HG02642 (cell line): ENCODE results near the gene GMDS.

Source experiments
- ATAC-seq: cut with Tn5 transposase; IDR thresholded peaks from one replicate; pipeline ENCODE4 v1.9.1; 2021; ENCODE audit warnings: mild to moderate bottlenecking; ENCODE audit not compliant: unreplicated experiment, poor library complexity

GMDS gene

DNA sequence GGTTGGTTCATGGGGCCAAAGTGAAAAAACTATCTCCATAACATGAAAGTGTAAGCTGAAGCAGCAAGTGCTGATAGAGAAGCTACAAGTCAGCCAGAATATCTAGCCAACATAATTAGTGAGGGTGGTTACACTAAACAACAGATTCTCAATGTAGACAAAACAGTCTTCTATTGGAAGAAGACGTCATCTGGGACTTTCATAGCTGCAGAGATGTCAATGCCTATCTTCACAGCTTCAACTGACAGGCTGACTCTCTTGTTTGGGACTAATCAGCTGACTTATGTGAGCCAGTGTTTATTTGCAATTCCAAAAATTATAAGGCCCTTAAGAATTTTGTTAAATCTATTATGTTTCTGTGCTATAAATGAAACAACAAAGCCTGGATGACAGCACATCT is 63.2 kb downstream of the GMDS start:
- ATAC-seq = no peak

DNA sequence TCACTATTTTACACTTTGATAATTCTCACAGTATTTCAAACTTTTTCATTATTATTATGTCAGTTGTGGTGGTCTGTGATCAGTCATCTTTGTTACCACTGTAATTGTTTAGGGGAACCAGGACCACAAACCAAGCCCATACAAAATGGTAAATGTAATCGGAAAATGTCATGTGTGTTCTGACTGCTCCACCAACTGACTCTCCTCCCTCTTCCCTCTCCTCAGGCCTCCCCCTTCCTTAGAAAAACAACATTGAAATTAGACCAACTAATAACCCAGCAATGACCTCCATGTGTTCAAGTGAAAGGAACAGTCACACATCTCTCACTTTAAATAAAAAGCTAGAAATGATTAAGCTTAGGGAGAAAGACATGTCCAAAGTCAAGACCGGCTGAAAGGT is 63.8 kb downstream of the GMDS start:
- no peak for ATAC-seq

DNA sequence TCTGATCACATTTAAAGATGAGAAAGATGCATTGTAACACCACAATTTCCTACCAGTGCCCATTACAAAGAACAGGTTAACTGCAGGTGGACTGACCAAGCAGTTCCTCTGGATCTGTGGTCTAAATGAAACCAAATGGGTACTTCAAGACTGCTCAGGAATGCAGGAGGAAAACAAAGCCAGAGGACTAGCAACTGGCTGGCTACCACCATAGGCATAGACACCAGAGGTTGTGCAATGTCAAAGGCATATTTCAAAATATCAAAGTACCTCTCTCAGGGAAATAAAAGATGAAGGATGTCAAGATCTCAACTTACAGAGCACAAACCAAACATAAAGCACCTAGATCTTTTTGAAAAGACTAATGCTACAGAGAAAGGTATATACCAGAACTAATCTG is 65.5 kb downstream of the GMDS start:
- ATAC-seq = no peak

DNA sequence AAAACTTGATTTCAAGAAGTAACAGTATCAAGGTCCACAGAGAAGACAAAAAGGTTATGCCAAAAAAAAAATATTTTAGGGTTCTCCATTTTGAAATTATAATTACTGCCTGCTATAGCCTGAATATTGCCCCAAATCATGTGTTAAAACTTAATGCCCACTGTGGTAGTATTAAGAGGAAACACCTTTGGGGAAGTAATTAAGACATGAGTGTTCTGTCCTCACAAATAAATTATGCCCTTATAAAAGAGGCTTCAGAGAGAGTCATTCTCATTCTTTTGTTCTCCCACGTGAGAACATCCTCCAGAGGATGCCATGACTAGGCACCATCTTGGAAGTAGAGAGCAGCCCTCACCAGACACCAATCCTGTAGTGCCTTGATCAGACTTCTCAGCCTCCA is 66.2 kb downstream of the GMDS start:
- no peak for ATAC-seq

DNA sequence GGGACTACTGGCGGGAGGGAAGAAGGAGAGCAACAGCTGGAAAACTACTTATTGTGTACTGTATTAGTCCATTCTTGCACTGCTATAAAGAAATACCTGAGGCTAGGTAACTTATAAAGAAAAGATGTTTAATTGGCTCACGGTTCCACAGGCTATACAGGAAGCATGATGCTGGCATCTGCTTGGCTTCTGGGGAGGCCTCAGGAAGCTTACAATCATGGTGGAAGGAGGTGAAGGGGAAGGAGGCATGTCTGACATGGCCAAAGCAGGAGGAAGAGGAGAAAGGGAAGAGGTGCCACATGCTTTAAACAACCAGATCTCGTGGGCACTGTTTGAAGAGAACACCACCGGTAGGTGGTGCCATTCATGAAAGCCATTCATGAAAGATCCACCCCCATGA is 67.3 kb downstream of the GMDS start:
- ATAC-seq = no peak

DNA sequence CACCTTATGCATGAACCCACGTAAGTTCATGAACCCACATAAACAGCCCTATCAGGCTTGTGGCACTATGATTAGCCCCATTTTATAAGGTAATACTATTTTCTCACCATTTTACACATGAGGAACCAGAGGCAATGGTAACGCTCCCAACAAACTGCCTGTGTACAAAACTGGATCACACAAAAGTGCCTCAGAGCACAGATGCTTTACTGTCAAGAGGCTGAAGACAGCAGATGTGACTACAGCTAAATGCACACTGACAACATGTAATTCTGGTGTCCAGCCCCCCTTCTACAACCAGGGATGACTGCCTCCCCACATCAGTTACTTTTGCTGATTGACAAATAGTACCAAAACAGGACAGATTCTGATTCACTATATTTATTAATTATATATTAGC is 69.6 kb downstream of the GMDS start:
- no peak for ATAC-seq

DNA sequence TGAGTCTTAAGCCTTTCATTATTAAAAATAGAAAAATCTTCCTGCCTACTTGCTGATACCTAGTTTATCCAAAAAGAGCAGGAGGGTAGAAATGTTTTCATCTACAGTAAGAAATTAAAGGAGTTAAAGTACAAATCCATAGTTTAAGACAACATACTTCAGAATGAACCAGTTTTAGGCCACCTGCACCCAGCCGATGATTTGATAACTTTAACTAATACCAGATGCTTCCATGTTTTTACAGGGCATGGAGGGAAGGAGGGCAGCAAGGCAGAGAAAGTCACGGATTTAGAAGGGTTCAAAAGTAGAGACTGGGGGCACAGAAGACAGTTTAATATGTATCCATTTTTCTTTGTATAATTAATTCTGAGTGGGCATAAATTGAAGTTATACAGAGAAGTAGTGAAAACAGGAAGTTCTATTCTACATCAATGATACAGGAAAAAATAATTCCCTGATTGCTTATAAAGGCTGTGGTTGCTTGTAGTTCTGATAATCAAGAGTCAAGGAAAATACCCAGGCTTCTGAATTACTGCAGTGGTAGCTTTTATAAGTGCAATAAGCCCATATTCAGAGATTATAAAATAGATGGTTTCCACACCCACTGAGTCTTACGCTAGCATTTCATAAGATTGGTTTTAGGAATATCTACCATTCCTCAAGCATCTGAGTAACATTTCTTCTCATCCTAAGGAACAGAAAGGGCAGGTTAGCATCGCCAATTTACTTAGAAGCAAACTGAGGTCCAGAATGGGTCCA is 72.0 kb downstream of the GMDS start:
- no peak for ATAC-seq

DNA sequence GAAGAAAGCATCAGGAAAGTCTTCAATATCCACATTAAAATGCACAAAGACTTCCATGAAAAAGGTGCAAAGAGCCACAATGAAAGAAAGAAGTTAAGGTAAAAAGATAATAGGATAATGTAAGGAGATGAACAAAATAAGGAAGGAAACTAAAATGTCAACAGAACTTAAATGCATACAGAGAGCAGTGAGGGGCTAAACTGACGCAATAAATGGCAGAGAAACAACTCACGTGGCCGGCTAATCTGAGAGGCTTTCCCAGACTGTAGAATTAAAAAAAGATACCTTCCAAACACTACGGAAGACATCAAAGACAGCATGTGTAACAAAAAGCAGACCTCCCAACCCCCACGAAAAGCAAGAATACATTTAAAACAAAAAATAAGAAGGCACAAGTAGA is 73.7 kb downstream of the GMDS start:
- no peak for ATAC-seq

DNA sequence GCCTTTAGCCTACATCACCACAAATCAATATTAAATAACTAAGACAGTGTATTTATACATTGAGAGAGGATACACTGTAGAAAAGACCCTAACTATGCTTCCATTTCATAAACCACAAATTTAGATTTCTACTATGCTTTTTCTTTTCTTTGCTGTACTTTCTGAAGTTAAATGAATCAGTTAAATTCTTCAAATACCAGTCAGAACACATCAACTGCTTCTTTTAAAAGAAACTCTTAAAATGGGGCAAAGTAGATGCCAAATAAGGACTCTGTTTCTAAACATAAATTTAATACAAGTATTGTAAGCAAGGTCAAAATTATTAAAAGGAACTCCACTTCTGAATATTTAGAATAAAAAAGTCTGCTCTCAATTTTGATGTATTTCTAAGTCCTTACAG is 76.9 kb downstream of the GMDS start:
- ATAC-seq = no peak

DNA sequence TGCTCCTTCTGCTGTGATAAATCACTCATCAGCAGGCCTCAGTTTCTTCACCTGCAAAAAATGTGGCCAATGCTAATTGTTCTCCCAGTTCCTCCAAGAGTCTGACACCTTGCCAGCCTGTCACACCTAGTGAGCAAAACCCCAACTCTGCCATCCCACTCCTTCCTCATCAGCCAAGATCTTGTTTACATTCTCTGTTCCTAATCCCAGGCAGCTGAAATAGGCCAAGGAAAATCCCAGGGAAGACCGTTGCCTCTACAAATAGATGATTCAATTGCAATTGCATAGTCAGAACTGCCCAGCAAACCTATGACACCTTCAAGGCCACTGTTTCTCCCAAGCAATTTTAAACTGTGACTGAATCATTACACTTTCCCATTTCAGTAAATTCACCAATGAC is 78.7 kb downstream of the GMDS start:
- ATAC-seq = no peak

DNA sequence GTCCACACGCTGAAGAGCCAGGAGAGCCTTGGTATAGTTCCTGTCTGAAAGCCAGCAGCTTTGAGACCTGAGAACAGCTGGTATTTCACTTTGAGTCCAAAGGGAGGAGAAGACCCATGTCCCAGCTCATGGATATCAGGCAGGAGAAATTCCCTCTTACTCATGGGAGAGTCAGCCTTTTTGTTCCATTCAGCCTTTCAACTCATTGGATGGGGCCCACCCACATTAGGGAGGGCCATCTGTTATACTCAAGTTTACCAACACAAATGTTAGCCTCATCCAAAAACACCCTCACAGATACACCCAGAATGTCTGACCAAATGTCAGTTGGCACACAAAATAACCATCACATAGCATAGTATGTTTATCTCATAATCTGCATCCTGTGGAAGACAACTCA is 80.1 kb downstream of the GMDS start:
- no peak for ATAC-seq

DNA sequence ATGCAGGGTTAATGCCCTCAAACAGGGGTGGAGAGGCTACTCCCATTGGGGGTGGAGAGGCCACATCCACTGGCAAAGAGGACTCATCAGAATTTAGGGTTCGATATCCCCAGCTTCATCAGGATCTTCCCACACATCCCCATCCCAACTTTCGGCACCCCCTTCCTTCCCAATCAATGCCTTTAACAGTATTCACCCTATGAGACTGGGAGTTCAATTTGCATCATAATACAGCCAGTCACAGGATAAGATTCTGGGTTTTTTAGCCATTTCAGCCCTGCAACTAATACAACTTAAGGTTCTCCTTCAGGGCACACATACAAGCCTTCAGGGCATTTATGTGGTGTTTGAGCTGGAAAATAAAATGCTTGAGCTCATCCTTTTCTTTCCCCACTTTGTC is 80.9 kb downstream of the GMDS start:
- ATAC-seq = no peak

DNA sequence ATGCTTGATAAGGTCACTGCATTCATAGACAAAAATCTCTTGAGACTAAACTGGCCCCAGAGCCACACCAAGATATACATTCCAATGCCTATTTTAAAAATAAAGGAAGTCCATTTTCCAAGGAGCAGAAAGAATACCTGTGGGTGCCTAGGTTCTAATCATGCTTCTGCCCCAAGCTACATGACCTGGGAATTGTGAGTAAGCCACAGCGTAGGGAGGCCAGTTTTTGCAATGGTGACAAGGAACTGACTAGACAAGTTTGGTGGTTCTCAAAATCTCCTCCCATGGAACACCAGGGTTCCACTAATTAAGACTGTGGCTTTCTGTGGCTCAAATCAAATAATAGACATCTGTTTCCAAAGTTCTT is 83.3 kb downstream of the GMDS start:
- ATAC-seq = no peak

DNA sequence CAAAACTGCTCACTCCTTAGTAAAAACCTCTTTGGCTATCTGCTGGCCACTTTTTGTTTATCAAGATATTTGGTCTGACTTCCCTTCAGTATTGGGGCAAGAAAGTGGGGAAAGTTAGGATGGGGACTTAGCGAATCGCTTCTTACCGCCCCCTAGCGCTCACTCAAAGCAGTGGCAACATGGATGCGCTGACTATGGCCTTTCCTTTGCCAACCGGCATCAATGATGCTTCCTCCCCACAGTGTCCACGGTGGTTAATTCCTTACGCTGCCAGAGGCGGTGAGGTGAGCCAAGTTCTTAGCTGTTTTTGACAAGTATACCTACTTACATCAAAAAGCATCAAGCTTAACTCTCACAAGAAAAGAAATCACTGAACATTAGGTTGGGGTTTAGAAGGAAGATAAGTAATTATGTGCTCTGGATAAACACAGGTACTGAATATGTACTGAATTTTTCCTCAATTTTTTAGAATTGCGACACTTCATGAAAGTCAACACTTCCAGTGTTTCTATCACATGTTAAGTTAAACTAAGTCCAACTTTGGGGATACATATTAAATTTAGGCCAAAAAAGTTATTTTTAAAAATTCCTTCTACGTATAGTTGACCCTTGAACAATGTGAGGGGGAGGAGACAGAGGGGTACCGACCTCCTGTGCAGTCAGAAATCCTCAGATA is 86.7 kb downstream of the GMDS start:
- ATAC-seq = no peak

DNA sequence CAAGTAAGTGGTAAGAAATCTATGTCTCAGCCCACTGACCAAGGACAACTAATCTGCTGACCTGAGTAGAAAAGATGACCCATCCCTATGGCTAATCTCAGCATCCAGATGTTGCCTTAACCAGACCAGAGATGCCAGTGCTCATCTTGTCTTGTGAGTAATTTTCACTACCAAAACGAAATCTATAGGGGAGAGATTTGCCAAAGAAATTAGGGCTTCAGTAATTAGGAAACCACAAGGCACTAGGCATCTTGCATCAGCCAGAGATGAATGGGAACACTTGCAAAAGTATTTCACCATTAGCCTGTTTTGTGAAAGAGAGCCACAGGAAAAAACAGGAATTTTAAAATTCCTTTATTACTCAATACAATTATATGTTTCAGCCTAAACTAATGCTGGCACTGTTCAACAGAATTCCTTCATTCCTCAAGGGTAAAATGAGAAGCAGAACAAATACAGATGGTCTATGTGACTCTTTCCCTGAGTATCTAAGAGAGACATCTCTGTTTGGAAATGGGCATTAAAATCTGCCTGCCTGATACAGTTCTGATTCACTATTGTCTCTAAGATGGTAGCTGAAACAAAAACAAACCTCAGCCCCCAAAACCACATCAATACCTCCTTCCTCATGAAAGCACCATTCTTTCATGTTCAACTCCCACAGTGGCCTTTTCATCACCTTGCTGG is 87.8 kb downstream of the GMDS start:
- ATAC-seq = no peak

DNA sequence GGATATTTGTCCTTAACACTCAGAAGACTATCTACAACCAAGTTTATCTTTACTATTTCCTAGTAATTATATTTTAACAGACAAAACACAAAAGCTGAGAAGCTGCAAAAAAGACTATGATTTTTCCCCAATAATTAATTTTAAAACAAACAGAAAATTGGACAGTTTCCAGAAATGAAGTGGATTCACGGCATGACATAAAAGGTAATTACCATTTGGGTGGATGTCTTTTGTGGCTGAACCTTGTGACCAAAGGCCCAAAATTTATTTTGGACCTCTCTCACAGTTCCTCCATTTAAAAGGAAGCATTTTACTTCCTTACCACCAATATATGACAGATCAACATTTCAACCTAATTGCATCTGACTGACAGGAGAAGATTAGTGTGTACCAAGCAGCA is 90.2 kb downstream of the GMDS start:
- ATAC-seq = no peak

DNA sequence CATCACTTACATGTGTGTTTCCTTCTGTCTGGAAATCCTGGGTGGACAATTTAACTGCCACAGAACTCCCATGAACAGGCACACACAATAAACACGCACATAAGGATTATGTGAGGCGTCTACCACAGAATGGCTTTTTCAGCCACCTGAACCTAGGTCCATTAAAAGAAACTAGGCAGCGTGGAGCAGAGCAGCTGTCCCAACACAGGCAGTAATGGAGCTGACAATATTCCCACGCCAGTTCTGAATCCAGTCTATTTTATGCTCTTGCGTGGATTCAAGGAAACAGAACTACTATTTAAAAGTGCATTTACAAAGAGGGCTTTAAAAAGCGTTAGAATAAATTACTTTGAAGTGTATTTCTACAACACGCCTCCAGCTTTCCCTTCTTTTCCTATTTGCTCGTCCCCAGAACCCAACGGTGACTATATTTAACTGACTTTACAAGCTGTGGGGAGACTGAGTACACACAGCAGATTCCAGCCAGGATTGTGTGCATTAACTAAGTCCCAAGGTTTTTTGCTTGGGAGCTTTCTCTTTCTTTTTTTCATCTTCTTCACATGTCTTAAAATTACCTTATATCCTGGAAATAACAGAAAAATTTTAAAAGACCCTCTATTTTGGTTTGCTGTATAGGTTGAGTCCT is 95.9 kb downstream of the GMDS start:
- no peak for ATAC-seq

DNA sequence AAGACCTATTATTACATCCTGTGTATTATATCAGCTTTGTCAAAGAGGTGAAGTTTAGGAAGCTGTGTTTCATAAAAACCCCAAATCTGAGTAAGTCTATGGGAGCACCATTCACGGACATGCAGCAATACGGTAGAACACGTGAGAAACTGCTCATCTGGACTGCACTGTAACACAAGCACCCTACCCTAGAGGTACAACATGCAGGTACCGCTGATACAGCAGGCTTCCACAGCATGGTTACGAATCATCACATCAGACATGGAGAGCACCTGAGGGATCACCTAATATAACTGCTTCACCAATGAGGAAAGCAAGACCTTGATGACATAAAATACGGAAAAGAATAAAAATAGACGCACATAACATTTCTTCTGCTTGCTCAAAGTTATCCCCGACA is 96.7 kb downstream of the GMDS start:
- ATAC-seq = no peak

DNA sequence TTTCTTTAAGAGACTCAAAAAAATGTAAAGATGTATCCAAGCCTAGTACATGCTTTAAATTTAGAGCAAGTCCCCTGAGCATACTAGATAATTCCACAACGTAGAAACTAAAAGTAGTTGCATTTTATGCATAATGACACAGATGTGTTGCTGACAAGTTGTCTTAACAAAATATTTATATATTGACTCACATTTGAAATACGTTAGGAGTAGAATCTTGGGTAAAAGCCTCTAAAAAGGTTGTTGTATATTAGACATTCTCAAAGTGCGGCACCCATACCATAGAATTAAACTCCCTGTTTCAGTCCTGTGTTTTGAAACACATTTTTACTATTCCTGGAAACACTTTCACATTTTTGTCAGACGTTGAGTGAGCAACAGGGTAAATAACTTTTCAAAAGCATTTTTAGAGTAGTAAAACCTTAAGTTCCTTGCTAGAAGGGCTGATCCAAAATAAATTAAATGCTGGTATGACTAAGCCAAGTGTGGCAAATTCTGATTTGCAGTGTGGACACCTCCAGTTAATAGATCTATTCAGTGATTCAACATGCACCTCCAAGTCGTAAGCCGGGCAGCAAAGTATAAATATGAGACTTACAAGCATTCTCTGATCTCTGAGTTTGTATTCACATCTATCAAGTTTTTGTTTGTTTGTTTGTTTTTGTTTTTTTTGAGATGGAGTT is 97.5 kb downstream of the GMDS start:
- ATAC-seq = no peak

DNA sequence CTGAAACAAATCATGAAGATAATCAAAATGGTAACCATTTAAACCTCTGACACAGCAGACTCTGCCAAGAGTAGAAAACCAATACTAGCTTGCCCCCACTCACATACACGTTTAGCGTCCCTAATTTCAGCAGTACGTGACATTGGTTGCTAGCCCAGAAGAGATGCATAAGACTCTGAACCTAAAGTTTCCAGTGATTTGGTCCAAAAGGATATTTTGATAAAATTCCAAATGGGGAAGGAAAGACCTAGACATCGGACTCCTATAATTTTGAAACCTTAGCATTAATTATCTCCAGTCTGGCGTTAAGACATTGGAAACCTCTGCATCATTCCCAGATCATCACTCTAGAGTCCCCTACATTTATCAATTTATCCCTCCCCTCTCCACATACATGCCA is 98.1 kb downstream of the GMDS start:
- no peak for ATAC-seq

DNA sequence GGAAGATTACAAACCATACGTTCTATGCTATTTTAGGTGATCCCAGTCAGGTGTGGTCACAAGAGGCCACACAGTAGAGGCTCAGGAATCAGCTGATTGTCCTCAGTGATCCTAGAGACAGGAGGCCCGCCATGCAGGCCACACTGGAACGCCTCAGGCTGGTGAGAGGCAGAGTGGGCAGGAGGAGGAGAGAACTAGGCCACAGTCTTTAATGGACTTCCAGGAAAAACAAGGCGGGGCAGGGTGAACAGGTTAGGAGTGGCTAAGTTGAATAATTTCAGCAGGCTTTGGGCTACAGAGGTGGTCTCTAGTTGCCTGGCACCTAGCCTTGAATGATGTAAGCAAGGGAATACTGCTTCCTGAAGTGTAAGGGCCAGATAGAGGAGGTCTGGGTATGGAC is 101.2 kb downstream of the GMDS start:
- ATAC-seq = no peak
